Measurements from ENCODE around the gene SUPT3H.

SUPT3H gene

DNA sequence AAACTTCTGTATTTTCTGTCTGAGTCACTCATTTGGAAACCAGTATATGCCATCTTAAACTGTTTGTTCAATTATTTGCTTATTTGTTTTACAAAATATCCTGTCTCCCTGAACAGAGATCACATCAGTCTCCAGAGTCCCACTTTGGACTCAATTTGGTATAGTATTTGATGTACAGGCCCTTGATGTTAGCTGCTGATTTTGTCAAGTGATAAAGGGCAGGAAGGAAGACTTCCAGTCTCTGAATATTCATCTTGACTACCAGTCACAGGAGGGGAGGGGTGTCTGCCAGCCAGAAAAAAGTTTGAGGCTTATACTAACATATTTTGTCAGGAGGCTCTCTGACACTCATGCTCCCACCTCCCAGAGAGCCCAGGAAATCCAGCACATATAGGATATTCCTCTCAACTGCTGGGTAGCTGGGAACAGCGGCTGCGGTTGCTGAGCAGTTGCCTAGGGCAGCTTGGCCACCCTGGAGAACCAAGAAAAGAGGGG, 426.4 kb downstream of the SUPT3H start:
- DNase-seq (ENCODE audit: insufficient read length, low spot score) (no peak), FAIRE-seq (no peak)
- TF ChIP-seq, protein P1, sequence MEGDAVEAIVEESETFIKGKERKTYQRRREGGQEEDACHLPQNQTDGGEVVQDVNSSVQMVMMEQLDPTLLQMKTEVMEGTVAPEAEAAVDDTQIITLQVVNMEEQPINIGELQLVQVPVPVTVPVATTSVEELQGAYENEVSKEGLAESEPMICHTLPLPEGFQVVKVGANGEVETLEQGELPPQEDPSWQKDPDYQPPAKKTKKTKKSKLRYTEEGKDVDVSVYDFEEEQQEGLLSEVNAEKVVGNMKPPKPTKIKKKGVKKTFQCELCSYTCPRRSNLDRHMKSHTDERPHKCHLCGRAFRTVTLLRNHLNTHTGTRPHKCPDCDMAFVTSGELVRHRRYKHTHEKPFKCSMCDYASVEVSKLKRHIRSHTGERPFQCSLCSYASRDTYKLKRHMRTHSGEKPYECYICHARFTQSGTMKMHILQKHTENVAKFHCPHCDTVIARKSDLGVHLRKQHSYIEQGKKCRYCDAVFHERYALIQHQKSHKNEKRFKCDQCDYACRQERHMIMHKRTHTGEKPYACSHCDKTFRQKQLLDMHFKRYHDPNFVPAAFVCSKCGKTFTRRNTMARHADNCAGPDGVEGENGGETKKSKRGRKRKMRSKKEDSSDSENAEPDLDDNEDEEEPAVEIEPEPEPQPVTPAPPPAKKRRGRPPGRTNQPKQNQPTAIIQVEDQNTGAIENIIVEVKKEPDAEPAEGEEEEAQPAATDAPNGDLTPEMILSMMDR (IDR thresholded peaks at IDR 0.05; ENCODE audit: insufficient read depth, missing control alignments) = no peak

DNA sequence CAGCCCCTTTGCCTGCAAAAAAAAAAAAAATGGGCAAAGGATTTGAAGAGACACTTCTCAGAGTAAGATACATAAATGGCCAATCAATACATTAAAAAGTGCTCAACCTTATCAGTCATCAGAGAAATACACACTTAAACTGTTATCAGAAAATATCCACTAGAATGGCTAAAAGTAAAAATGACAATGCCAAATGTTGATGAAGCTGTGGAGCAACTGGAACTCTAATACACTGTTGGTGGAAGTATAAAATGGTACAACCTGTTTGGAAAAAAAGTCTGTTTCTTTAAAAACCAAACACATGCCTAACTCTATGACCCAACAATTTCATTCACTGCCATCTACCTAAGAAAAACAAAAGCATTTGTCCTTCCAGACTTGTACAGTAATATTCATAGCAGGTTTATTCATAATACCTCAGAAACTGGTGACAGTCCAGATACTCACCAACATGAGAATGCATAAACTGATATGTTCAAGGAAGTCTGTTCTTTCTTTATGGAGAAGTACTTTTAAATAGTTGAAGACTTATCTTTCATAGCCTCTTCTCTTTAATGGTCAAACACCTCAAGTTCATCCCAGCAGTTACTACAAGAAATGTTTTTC, 428.0 kb downstream of the SUPT3H start:
- DNase-seq (ENCODE audit: insufficient read length, low spot score) (no peak), FAIRE-seq (no peak)
- TF ChIP-seq, protein P1 (IDR thresholded peaks at IDR 0.05; ENCODE audit: insufficient read depth, missing control alignments) = no peak

DNA sequence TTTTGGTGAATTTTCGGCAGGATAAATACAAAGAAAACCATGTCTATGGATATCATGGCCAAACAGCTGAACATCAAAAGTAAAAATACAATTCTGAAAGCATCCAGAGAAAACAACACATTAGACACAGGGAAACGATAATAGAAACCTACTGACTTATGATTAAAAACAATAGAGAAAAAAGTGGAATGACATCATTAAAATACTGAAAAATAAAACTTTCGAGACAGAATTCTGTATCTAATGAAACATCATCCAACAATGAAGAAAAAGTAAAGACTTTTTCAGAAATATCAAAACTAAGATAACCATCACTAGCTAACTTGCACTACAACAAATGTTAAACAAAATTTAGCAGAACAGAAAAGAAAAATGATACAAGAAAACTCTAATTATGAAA, 434.2 kb downstream of the SUPT3H start:
- FAIRE-seq (no peak), DNase-seq (ENCODE audit: insufficient read length, low spot score) (no peak)
- TF ChIP-seq, protein P1 (IDR thresholded peaks at IDR 0.05; ENCODE audit: insufficient read depth, missing control alignments) = no peak

DNA sequence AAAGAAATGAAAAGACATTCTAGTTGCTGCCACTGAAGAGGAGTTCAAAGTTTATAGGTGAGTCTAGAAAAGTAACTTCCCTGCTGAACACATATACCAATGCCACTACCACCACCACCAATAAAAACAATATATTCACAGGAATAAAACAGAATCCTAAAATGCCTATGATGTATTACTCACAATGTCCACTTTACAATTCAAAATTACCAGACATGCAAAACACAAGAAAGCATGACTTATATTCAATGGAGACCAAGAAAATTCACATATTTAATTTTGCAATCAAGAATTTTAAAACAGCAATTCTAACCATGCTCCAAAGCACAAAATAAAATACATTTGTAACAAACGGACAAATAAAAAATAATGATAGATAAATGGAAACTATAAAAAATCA, 434.9 kb downstream of the SUPT3H start:
- TF ChIP-seq, protein P1 (IDR thresholded peaks at IDR 0.05; ENCODE audit: insufficient read depth, missing control alignments) = no peak
- DNase-seq (ENCODE audit: insufficient read length, low spot score) = no peak
- FAIRE-seq = no peak

DNA sequence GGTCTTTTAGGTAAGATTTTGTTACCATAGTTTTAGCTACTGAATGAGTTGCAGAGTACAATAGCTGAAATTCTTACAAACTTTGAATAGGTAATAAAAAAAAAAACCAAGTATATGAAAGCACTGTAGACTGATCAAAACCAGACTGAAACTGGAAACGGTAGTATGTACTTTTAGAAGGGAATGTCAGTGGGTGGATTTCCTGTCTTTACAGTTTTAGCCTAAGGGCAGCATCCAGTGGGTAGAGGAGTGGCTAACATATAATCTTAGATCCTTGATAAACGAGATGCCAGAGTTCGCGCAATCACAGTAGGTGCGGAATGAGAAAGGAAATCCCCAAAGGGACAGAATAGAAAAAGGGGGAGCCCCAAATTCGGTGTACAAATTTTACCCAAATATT, 435.5 kb downstream of the SUPT3H start:
- no peak for FAIRE-seq
- TF ChIP-seq, protein P1 (IDR thresholded peaks at IDR 0.05; ENCODE audit: insufficient read depth, missing control alignments) = no peak
- DNase-seq (ENCODE audit: insufficient read length, low spot score) = no peak

DNA sequence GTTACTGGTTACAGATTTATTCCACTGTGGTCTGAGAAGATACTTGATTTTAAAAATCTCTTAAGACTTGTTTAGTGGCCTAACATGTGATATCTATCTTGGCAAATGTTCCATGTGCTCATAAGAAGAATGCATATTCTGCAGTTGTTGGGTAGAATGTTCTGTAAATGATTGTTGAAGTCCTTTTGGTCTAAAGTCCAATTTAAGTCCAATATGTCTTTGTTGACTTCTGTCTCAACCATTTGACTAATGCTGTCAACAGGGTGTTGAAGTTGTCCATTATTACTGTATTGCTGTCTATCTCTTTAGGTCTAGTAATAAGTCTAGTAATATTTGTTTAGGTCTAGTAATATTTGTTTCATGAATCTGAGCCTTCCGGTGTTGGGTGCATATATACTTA, 437.4 kb downstream of the SUPT3H start:
- DNase-seq (ENCODE audit: insufficient read length, low spot score) (no peak), FAIRE-seq (peak; percentile 60)
- TF ChIP-seq, protein P1 (IDR thresholded peaks at IDR 0.05; ENCODE audit: insufficient read depth, missing control alignments) = no peak

DNA sequence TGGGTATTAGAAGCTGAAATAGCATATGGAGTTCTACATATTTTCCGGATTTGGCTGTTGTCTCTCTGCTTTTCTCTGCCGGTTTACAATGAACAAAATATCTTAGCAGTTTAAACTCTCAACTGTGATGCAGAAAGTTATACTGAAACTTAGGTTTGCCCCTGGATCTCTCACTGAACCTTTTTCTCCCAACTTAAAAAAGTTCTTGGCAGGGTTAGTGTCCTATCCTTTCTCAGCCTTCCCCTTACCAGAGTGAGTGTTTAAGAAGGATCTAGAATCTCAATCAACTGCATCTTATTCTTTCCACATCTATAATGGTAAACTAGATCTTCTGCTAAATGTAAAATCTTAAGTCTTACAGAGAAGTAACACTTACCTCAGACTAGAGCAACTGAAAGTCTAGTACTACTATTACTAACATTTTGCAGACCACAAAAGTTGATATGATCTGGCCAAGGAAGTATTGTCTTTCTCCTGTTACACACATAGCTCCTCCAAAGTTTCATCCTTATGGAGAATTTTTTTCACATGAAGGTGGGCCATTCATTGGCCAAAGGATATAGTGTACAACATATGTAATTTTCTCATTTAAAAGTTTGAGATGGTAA, 441.9 kb downstream of the SUPT3H start:
- DNase-seq (ENCODE audit: insufficient read length, low spot score) (no peak), FAIRE-seq (no peak)
- TF ChIP-seq, protein P1 (IDR thresholded peaks at IDR 0.05; ENCODE audit: insufficient read depth, missing control alignments) = no peak
